ENCODE results near the gene STX7.
"Not testable (repeated sequence)": the region's sequence is repeated elsewhere in the genome, so short reads cannot be mapped to it uniquely, and the experiment has no call there.

The STX7 gene

GRCh38 chr6:132512638-132513632 lies at the start of gene STX7:
Gene STX7, minus strand, starts transcription at chr6:132513116. Its CDS starts 9,586 bp downstream, at chr6:132503530.
- DNase-seq: peak; percentile 90

- DNase-seq: not testable (repeated sequence)
These were observed 47.2 kb upstream of the STX7 start for GRCh38 chr6:132560087-132560486.

- DNase-seq: no peak
These were observed 39.5 kb upstream of the STX7 start, which contains the start of gene TAAR8 for GRCh38 chr6:132552372-132552771. Gene TAAR8, plus strand, starts transcription at chr6:132552672. Its CDS starts 21 bp downstream, at chr6:132552693.

GRCh38 chr6:132551214-132551613 lies 38.3 kb upstream of the STX7 start:
- no peak for DNase-seq

GRCh38 chr6:132548746-132549463 lies 36.0 kb upstream of the STX7 start:
- DNase-seq: no peak

GRCh38 chr6:132544826-132545225 lies 31.9 kb upstream of the STX7 start:
- DNase-seq: no peak

- DNase-seq: no peak
These were observed 25.1 kb upstream of the STX7 start, which contains the start of gene TAAR9 for GRCh38 chr6:132537977-132538376. Gene TAAR9, plus strand, starts transcription at chr6:132538277. Its CDS starts 13 bp downstream, at chr6:132538290.

GRCh38 chr6:132537145-132537544 lies 24.2 kb upstream of the STX7 start:
- no peak for DNase-seq

GRCh38 chr6:132534546-132534945 lies 21.6 kb upstream of the STX7 start:
- DNase-seq: not testable (repeated sequence)

GRCh38 chr6:132530293-132530974 lies 17.5 kb upstream of the STX7 start:
- peak; percentile 70 to 81 for DNase-seq

- no peak for DNase-seq
These were observed 14.9 kb upstream of the STX7 start for GRCh38 chr6:132527791-132528190.

GRCh38 chr6:132526461-132526860 lies 13.5 kb upstream of the STX7 start:
- DNase-seq: no peak

- no peak for DNase-seq
These were observed 12.9 kb upstream of the STX7 start for GRCh38 chr6:132525866-132526265.

- no peak for DNase-seq
These were observed 11.7 kb upstream of the STX7 start for GRCh38 chr6:132524646-132525045.

GRCh38 chr6:132520953-132521352 lies 8.0 kb upstream of the STX7 start:
- no peak for DNase-seq

GRCh38 chr6:132515386-132515785 lies 2.5 kb upstream of the STX7 start:
- DNase-seq: no peak

- no peak for DNase-seq
These were observed 1.1 kb upstream of the STX7 start for GRCh38 chr6:132513831-132514545.

- peak; percentile 91 to 92 for DNase-seq
These were observed 626 bp downstream of the STX7 start for GRCh38 chr6:132512342-132512637.

- no peak for DNase-seq
These were observed 1.1 kb downstream of the STX7 start for GRCh38 chr6:132511831-132512220.

GRCh38 chr6:132511210-132511830 lies 1.6 kb downstream of the STX7 start:
- no peak for DNase-seq

GRCh38 chr6:132506869-132507808 lies 5.8 kb downstream of the STX7 start:
- no peak for DNase-seq
